ENCODE data around the gene PRRG4.
"Not testable (repeated sequence)": the region's sequence is repeated elsewhere in the genome, so short reads cannot be mapped to it uniquely, and the experiment has no call there.

PRRG4 gene

GRCh38 chr11:32829680-32830412 lies at the start of gene PRRG4:
Gene PRRG4, plus strand, starts transcription at chr11:32829927. Its CDS starts 603 bp downstream, at chr11:32830530.
- TF ChIP-seq CTCF (conservative IDR thresholded peaks at IDR 0.05) = no peak
- peak within 1 kb of the TSS; percentile 49; the same call in 1 of the 2 replicates for H3K27ac ChIP-seq

GRCh38 chr11:32780839-32781238 lies 48.9 kb upstream of the PRRG4 start:
- not testable (repeated sequence) for H3K27ac ChIP-seq

- H3K27ac ChIP-seq = no peak overlapping the region
- no peak for TF ChIP-seq CTCF (conservative IDR thresholded peaks at IDR 0.05)
Observed at GRCh38 chr11:32781721-32782120, 48.0 kb upstream of the PRRG4 start.

- TF ChIP-seq CTCF (conservative IDR thresholded peaks at IDR 0.05) = no peak
- H3K27ac ChIP-seq = no peak overlapping the region
Observed at GRCh38 chr11:32785262-32785661, 44.5 kb upstream of the PRRG4 start.

GRCh38 chr11:32786811-32787210 lies 42.9 kb upstream of the PRRG4 start:
- H3K27ac ChIP-seq = no peak overlapping the region
- TF ChIP-seq CTCF (conservative IDR thresholded peaks at IDR 0.05) = no peak

- no peak overlapping the region for H3K27ac ChIP-seq
- no peak for TF ChIP-seq CTCF (conservative IDR thresholded peaks at IDR 0.05)
Observed at GRCh38 chr11:32790916-32791315, 38.8 kb upstream of the PRRG4 start.

- no peak overlapping the region for H3K27ac ChIP-seq
- TF ChIP-seq CTCF (conservative IDR thresholded peaks at IDR 0.05) = no peak
Observed at GRCh38 chr11:32792111-32792947, 37.4 kb upstream of the PRRG4 start.

Data from VCaP (cell line).